Neural progenitor cell (in vitro differentiated cells): Measurements from ENCODE around the gene AHRR. TPM values are rescaled to one million over a fixed set of nuclear protein-coding genes. Genes with fewer than 3 reads are reported as not detected.
A peak's percentile ranks its signal among the peaks of the same experiment; 100 is the strongest.

ENCODE experiments used
- DNase-seq: peaks from one replicate; pipeline ENCODE4 v3.0.0-alpha.2; 2016; ENCODE audit warnings: low spot score
- H2AFZ ChIP-seq: fragments of 200-600 bp; sonication (generic); replicated peaks from 2 replicates; pipeline ENCODE4 v1.6.1; 2016; ENCODE audit warnings: antibody characterized with exemption
- H3F3A ChIP-seq: fragments of 200-600 bp; sonication (generic); 2 replicates; pipeline ENCODE4 v1.6.1; 2016; ENCODE audit warnings: antibody characterized with exemption, low read depth
- H3K27ac ChIP-seq: fragments of 200-600 bp; sonication (generic); 2 replicates; pipeline ENCODE4 v1.5.1; 2016; ENCODE audit warnings: mild to moderate bottlenecking
- H3K27me3 ChIP-seq: fragments of 200-600 bp; sonication (generic); 2 replicates; pipeline ENCODE4 v1.6.1; 2016; ENCODE audit warnings: mild to moderate bottlenecking, moderate library complexity
- H3K36me3 ChIP-seq: fragments of 200-600 bp; sonication (generic); 2 replicates; pipeline ENCODE4 v1.5.1; 2016
- H3K4me1 ChIP-seq: fragments of 200-600 bp; sonication (generic); 2 replicates; pipeline ENCODE4 v1.6.1; 2016; ENCODE audit warnings: mixed run types
- H3K4me2 ChIP-seq: fragments of 200-600 bp; sonication (generic); 2 replicates; pipeline ENCODE4 v1.6.1; 2016
- H3K4me3 ChIP-seq: fragments of 200-600 bp; sonication (generic); 2 replicates; pipeline ENCODE4 v1.5.1; 2016
- H3K79me2 ChIP-seq: fragments of 200-600 bp; sonication (generic); 2 replicates; pipeline ENCODE4 v1.6.1; 2016; ENCODE audit warnings: low read depth
- H3K9ac ChIP-seq: fragments of 200-600 bp; sonication (generic); 2 replicates; pipeline ENCODE4 v1.6.1; 2016
- H3K9me3 ChIP-seq: fragments of 200-600 bp; sonication (generic); 2 replicates; pipeline ENCODE4 v1.5.1; 2016; ENCODE audit warnings: low read depth
- H4K20me1 ChIP-seq: fragments of 200-600 bp; sonication (generic); 2 replicates; pipeline ENCODE4 v1.6.1; 2016; ENCODE audit warnings: low read depth
- H3K27ac Mint-ChIP-seq: 3 replicates; pipeline ENCODE4 v1.8.0; 2021; ENCODE audit warnings: mixed read lengths
- H3K27me3 Mint-ChIP-seq: 2 replicates; pipeline ENCODE4 v1.8.0; 2022; ENCODE audit warnings: low read depth, mild to moderate bottlenecking, inconsistent platforms, moderate library complexity, mixed read lengths; ENCODE audit not compliant: insufficient read depth
- H3K36me3 Mint-ChIP-seq: 3 replicates; pipeline ENCODE4 v1.8.0; 2021; ENCODE audit warnings: mixed read lengths
- H3K4me1 Mint-ChIP-seq: 3 replicates; pipeline ENCODE4 v1.8.0; 2021; ENCODE audit warnings: mixed read lengths
- H3K4me3 Mint-ChIP-seq: 3 replicates; pipeline ENCODE4 v1.8.0; 2021; ENCODE audit warnings: mild to moderate bottlenecking, moderate library complexity, mixed read lengths
- H3K9me3 Mint-ChIP-seq: 3 replicates; pipeline ENCODE4 v1.8.0; 2020; ENCODE audit warnings: mixed read lengths
- EZH2 ChIP-seq: fragments of 200-600 bp; sonication (generic); IDR thresholded peaks from 2 replicates; pipeline ENCODE4 v1.6.1; 2017; ENCODE audit warnings: antibody characterized with exemption, mild to moderate bottlenecking, moderate library complexity
- EZH2phosphoT487 ChIP-seq: fragments of 200-600 bp; sonication (generic); IDR thresholded peaks from 2 replicates; pipeline ENCODE4 v1.6.1; 2017; ENCODE audit warnings: antibody characterized with exemption
- total RNA-seq: library from RNA; depleted of rRNA; stranded (reverse); fragments of >200 nt; gene quantifications from 2 replicates; pipeline ENCODE4 v1.2.3, GENCODE V29; 2015; ENCODE audit warnings: low replicate concordance
- TF ChIP-seq, protein P1 (sequence below): fragments of 200-600 bp; sonication (generic); IDR thresholded peaks from 2 replicates; pipeline ENCODE4 v1.5.1; 2017; ENCODE audit warnings: antibody characterized with exemption, mild to moderate bottlenecking

AHRR gene
- total RNA-seq, 1 donor from 2014 or later, result 0.34 TPM

GRCh38 chr5:430214-430925 is 108.9 kb downstream of the AHRR start:
- Mint-ChIP-seq H3K27me3 (peaks cover 4% of the 10 kb centered on the region), H3K9me3 (peaks cover 5% of the 10 kb centered on the region), H3K4me1 (peaks cover 17% of the 10 kb centered on the region), H3K36me3 (peaks cover 3% of the 10 kb centered on the region), H3K27ac (peak overlapping the region; percentile 13), H3K4me3 (peak overlapping the region; percentile 22)
- H3F3A ChIP-seq, result no peaks in the 10 kb centered on the region
- H3K27me3 ChIP-seq, result no peaks in the 10 kb centered on the region
- no peaks in the 10 kb centered on the region for H3K9me3 ChIP-seq
- no peak for TF ChIP-seq EZH2phosphoT487
- H3K4me3 ChIP-seq, result no peak overlapping the region
- no peaks in the 10 kb centered on the region for H4K20me1 ChIP-seq
- DNase-seq, result no peak
- no peak overlapping the region for H3K27ac ChIP-seq
- no peak overlapping the region for H3K4me2 ChIP-seq
- H3K4me1 ChIP-seq, result no peaks in the 10 kb centered on the region
- no peaks in the 10 kb centered on the region for H3K36me3 ChIP-seq
- no peaks in the 10 kb centered on the region for H3K79me2 ChIP-seq
- H3K9ac ChIP-seq, result no peak overlapping the region
- no peak overlapping the region for H2AFZ ChIP-seq

DNA sequence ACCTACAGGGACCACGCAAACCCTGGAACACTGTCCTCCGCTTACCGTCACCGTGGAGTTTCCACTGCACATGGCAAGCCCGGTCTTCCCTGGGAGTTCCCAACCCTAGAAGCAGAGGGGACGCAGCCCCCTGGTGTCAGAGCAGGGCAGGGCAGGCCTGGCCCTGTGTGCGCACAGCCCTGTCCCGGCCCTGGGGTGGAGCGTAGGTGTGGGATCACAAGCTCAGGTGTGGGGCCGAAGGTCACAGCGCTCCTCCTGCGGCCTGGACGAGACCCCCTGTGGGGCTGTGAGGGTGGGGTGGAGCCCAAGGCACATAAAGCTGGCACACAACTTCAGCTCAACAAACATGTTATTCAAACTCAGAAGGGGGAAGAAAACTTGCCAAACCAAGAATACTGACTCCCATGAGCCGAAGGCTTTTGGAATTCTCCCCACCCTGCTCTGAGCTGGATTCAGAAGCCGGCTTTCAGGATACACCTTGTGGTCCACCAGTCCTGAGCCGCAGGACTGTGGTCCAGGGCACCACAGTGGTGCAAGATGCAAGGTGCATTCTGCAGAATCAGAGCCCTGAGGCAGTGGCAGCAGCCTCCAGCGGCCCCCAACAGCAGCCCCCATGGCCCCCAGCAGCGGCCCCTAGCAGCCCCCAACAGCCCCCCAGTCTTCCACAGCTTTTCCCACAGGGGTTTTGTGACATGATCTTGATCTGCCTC is 109.6 kb downstream of the AHRR start:
- H3F3A ChIP-seq, result no peaks in the 10 kb centered on the region
- no peak overlapping the region for H3K9ac ChIP-seq
- no peaks in the 10 kb centered on the region for H3K4me1 ChIP-seq
- no peaks in the 10 kb centered on the region for H3K9me3 ChIP-seq
- Mint-ChIP-seq H3K4me3 (no peak overlapping the region), H3K27ac (no peak overlapping the region), H3K4me1 (peaks cover 17% of the 10 kb centered on the region), H3K36me3 (peaks cover 3% of the 10 kb centered on the region), H3K9me3 (peaks cover 3% of the 10 kb centered on the region), H3K27me3 (peaks cover 4% of the 10 kb centered on the region)
- H3K4me3 ChIP-seq, result no peak overlapping the region
- peak; percentile 80 for DNase-seq
- H4K20me1 ChIP-seq, result no peaks in the 10 kb centered on the region
- no peak for TF ChIP-seq EZH2
- no peak for TF ChIP-seq EZH2phosphoT487
- TF ChIP-seq, protein P1, sequence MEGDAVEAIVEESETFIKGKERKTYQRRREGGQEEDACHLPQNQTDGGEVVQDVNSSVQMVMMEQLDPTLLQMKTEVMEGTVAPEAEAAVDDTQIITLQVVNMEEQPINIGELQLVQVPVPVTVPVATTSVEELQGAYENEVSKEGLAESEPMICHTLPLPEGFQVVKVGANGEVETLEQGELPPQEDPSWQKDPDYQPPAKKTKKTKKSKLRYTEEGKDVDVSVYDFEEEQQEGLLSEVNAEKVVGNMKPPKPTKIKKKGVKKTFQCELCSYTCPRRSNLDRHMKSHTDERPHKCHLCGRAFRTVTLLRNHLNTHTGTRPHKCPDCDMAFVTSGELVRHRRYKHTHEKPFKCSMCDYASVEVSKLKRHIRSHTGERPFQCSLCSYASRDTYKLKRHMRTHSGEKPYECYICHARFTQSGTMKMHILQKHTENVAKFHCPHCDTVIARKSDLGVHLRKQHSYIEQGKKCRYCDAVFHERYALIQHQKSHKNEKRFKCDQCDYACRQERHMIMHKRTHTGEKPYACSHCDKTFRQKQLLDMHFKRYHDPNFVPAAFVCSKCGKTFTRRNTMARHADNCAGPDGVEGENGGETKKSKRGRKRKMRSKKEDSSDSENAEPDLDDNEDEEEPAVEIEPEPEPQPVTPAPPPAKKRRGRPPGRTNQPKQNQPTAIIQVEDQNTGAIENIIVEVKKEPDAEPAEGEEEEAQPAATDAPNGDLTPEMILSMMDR, result peak; percentile 86
- no peak overlapping the region for H3K27ac ChIP-seq
- no peak overlapping the region for H3K4me2 ChIP-seq
- no peaks in the 10 kb centered on the region for H3K79me2 ChIP-seq
- H2AFZ ChIP-seq, result no peak overlapping the region
- H3K27me3 ChIP-seq, result no peaks in the 10 kb centered on the region
- H3K36me3 ChIP-seq, result no peaks in the 10 kb centered on the region

GRCh38 chr5:431711-432050 is 110.2 kb downstream of the AHRR start:
- no peaks in the 10 kb centered on the region for H3K27me3 ChIP-seq
- H2AFZ ChIP-seq, result no peak overlapping the region
- H4K20me1 ChIP-seq, result no peaks in the 10 kb centered on the region
- peaks cover 4% of the 10 kb centered on the region for H3K27me3 Mint-ChIP-seq
- no peaks in the 10 kb centered on the region for H3K36me3 ChIP-seq
- H3K9me3 ChIP-seq, result no peaks in the 10 kb centered on the region
- H3K4me2 ChIP-seq, result no peak overlapping the region
- H3K27ac Mint-ChIP-seq, result no peak overlapping the region
- no peak overlapping the region for H3K4me3 ChIP-seq
- no peaks in the 10 kb centered on the region for H3K4me1 ChIP-seq
- H3K4me1 Mint-ChIP-seq, result peaks cover 17% of the 10 kb centered on the region
- H3K27ac ChIP-seq, result no peak overlapping the region
- peaks cover 3% of the 10 kb centered on the region for H3K36me3 Mint-ChIP-seq
- peaks cover 3% of the 10 kb centered on the region for H3K9me3 Mint-ChIP-seq
- TF ChIP-seq EZH2phosphoT487 (no peak), EZH2 (no peak)
- TF ChIP-seq, protein P1, result no peak
- H3F3A ChIP-seq, result no peaks in the 10 kb centered on the region
- no peaks in the 10 kb centered on the region for H3K79me2 ChIP-seq
- no peak overlapping the region for H3K9ac ChIP-seq
- no peak overlapping the region for H3K4me3 Mint-ChIP-seq
- no peak for DNase-seq
